Posterior vena cava (tissue), 2 donors: ENCODE results near the gene APLP1. TPM values are rescaled to one million over a fixed set of nuclear protein-coding genes. Genes with fewer than 3 reads are reported as not detected.
"Not testable (repeated sequence)": the region's sequence is repeated elsewhere in the genome, so short reads cannot be mapped to it uniquely, and the experiment has no call there.

Experiments
- DNase-seq: peaks from one replicate; pipeline ENCODE4 v3.0.0-alpha.2; 2020; ENCODE audit warnings: low spot score
- intact Hi-C, 2 donors: fragments of 100-400 bp; cut with DNase I; formaldehyde crosslinking; loops; one replicate each; pipeline versions ENCODE4 v1.14.1 to v1.14.2; 2022 to 2023
- total RNA-seq, 2 donors: library from RNA; stranded (reverse); fragmentation: NEBNext Ultra II Directional; extraction: Animal tissue kit (Norgen Biotek cat#: 25700); gene quantifications; one replicate each; pipeline ENCODE4 v1.2.1, GENCODE V29; 2021
- donor health status: DM: yes; HTN: yes; CAD: no.
- donor health status: DM: yes; HTN: yes; CAD: no.

APLP1 gene
- total RNA-seq, 2 donors from 2014 or later: 3.9 to 7.3 TPM

- no peak for DNase-seq
- intact Hi-C loops: no loop called here
These were observed 6.1 kb downstream of the APLP1 start for GRCh38 chr19:35874392-35874930.

DNA sequence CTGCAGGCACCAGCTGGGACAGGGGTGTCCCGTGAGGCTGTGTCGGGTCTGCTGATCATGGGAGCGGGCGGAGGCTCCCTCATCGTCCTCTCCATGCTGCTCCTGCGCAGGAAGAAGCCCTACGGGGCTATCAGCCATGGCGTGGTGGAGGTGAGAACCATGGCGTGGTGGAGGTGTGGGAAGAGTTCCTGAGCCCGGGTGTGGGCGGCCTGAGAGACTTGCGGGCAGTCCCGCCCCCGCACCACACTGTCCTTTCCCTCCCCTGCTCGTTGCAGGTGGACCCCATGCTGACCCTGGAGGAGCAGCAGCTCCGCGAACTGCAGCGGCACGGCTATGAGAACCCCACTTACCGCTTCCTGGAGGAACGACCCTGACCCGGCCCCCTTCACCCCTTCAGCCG, 10.7 kb downstream of the APLP1 start:
- DNase-seq: no peak
- intact Hi-C loops: no loop called here

DNA sequence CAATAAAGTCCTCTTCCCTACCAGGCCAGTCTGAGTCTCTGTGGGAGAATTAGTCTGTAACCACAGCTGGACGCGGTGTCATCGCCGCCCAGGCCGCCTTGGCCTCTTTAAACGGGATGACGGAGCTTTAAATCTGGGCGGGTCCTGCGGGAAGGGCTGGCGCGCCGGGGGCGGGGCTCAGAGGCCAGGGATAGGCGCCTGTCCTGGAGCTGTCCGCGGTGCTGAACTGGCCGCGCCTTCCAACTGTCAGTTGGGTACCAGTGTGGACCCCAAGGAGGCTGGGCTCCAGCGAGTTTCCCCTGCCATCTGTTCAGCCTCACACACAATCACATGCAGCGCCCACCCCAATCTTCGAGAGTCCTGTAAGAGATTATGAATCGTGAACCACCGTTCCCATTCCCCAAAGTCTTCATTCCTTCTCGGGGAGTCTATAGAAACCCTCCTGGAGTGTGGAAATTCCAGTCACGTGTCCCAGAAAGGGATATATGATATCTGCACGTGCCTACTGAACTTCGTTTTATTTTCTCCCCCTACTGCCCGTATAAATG, 11.5 kb downstream of the APLP1 start:
- peak; percentile 97 for DNase-seq
- intact Hi-C loops: loop anchor here in 1 of 2 donors (5.0 kb wide), 1 partner anchor 57 kb away; the partner anchor contains the start of gene LRFN3

DNA sequence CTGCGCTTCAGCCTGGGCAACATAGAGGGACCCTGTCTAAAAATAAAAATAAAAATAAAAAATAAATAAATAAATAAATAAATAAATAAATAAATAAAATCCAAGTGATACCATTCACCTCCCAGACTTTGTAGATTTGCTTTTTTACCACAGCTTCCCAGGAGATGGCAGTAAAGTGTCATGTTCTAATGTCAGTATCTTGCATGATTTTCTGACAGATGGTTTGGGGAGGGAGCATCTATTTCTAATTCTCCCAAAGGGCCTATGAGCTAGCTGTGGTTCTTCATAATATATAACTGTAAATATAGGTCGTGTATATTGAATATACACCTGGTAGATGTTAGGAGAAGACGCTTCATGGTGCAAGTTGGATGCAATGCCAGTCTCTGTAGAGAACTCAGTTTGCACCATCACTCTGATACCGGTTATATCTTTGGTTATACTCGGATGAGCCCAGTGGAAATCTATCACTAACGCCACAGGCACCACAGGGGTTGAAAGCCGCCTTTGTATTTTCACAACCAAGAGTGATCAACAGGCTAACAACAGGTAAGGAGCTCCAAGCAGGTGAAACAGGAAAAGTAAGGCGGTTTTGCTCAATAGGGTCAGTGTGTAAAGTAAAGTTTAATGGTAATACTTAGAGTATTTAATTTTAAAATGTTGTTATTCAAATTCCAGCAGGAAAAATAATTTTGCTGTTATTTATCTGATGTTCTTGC, 13.9 kb downstream of the APLP1 start:
- intact Hi-C loops: loop anchor here in 1 of 2 donors (5.0 kb wide), 1 partner anchor 55 kb away; the partner anchor contains the start of gene LRFN3
- no peak for DNase-seq

GRCh38 chr19:35883882-35884281, 15.5 kb downstream of the APLP1 start:
- intact Hi-C loops: loop anchor here in 1 of 2 donors (5.0 kb wide), 1 partner anchor 53 kb away; the partner anchor contains the start of gene LRFN3
- no peak for DNase-seq

DNA sequence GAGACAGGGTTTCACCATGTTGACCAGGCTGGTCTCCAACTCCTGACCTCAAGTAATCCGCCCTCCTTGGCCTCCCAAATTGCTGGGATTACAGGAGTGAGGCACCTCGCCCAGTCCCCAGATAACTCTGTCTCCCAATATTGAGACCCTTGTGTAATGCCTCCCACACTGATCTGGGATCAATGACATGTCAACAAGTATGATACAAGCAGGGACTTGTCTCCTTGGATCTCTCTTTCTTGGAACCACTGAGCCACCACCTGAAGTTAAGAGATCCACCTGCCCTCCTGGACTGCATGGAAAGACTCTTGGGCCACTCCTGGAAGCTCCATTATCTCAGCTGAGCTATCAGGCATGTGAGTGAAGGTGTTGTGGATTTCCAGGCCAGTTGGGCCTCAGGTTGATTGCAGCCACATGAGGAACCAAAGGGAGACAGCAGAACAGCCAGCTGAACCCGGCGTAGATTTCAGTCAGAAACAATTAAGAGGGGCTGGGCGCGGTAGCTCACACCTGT, 16.9 kb downstream of the APLP1 start:
- no peak for DNase-seq
- intact Hi-C loops: loop anchor here in 1 of 2 donors (5.0 kb wide), 1 partner anchor 37 kb away; no protein-coding TSS in a partner anchor

DNA sequence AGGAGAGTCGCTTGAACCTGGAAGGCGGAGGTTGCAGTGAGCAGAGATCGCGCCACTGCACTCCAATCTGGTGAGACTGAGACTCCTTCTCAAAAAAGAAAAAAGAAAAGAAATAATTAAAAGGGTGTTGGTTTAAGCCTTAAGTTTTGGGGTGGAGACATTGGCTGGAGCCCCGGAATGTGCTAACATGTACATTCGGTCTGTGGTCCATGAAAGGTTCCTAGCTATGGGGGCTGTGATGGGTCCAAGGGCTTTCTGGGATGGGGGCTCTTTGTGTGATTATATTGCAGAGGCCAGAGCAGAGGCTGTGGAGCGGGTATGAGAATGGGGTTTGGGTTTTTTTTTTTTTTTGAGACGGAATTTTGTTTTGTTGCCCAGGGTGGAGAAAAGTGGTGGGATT, 17.5 kb downstream of the APLP1 start:
- intact Hi-C loops: loop anchor here in 1 of 2 donors (5.0 kb wide), 1 partner anchor 36 kb away; no protein-coding TSS in a partner anchor
- no peak for DNase-seq

DNA sequence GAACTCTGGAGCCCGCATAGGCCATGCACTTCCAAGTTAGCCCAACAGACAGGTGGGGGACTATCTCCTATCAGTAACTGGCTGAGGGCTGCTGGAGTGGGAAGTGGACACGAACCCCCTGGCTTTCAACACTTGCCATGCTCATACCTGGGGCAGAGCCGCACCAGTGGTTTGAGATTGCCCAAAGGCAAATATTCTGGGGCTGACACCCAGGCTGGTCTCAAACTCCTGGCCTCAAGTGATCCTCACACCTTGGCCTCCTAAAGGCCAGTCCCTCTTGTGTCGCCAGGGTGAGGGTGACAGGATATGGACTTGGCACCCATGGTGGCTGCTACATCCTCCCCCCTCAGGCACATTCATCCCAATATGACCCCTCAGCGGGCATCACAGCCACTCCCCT, 18.8 kb downstream of the APLP1 start:
- DNase-seq: no peak
- intact Hi-C loops: loop anchor here in 1 of 2 donors (5.0 kb wide), 1 partner anchor 35 kb away; no protein-coding TSS in a partner anchor

- DNase-seq: no peak
- intact Hi-C loops: loop anchor here in 1 of 2 donors (5.0 kb wide), 1 partner anchor 34 kb away; no protein-coding TSS in a partner anchor
These were observed 20.0 kb downstream of the APLP1 start for GRCh38 chr19:35888398-35888797.

GRCh38 chr19:35889370-35890112, 21.2 kb downstream of the APLP1 start:
- no peak for DNase-seq
- intact Hi-C loops: loop anchor here in 1 of 2 donors (5.0 kb wide), 1 partner anchor 33 kb away; no protein-coding TSS in a partner anchor

DNA sequence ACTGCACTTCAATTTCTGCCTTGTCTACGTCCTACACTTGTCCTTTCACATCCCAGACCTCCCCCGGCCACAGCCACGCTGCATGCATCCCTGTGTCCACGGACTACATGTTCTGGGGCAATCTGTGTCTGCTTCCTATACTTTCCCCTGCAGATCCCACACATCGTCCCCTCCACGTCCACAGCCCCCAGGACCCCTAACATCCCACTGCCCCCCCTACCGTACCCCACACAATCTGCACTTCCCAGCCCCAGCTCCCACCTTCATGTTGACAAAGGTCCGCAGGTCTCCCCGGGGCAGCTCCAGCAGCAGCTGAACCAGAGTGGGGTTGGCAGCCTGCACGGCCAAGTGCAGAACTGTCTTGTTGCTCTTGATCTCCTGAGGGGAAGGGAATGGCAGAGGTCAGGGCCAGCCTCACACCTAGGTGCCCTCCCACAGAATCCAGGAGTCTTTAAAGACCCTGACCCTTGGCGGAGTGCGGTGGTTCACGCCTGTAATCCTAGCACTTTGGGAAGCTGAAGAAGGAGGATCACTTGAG, 21.8 kb downstream of the APLP1 start:
- no peak for DNase-seq
- intact Hi-C loops: no loop called here

DNA sequence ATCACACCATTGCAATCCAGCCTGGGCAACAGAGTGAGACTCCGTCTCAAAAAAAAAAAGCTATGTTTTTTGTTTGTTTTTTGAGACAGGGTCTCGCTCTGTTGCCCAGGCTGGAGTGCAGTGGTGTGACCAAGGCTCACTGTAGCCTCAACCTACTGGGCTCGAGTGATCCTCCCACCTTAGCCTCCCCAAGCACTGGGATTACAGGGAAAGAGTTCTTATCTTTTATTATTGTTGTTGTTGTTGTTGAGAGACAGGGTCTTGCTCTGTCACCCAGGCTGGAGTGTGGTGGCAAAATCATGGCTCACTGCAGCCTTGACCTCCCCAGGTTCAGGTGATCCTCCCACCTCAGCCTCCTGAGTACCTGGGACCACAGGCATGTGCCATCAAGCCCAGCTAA, 23.4 kb downstream of the APLP1 start:
- intact Hi-C loops, DNase-seq: not testable (repeated sequence)

- DNase-seq: no peak
These were observed 26.0 kb downstream of the APLP1 start for GRCh38 chr19:35894342-35894741.

DNA sequence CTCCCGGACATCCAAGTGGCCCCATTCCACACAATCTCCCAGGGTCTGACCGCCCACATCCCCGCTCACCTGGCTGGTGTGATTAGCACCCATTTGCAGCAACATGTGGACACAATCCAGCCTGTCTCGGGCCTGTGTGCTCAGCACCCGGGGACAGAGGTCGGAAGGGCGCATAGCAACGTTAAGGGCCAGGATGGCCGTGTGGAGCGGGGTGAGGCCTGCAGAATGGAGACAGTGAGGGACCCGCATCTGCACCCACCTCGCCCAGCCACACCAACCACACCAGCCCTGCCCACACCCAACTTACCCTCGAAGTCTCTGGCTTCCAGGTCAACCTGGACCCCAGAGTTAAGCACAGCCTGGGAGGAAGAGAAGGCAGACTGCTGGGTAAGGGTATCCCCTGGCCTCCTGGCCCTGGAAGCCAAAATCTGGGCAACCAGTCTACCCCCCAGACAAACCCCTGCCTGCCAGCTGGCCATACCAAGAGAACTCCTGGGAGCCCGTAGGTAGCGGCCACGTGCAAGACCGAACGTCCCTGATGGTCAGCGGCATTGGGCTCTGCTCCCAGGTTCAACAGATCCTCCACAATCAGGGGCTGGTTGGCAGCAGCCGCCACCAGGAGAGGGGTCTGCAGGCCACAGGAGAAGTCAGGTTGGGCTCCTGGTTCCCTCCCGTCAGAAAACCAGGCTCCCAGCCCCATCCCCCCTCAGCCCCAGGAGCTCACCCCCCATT, 27.7 kb downstream of the APLP1 start:
- DNase-seq: no peak
- intact Hi-C loops: no loop called here

More at GRCh38 chr19:35894342-35894741, 26.0 kb downstream of the APLP1 start:
- intact Hi-C loops: no loop called here

GRCh38 chr19:35896643-35897040, 28.3 kb downstream of the APLP1 start:
- intact Hi-C loops: no loop called here
- DNase-seq: no peak

DNA sequence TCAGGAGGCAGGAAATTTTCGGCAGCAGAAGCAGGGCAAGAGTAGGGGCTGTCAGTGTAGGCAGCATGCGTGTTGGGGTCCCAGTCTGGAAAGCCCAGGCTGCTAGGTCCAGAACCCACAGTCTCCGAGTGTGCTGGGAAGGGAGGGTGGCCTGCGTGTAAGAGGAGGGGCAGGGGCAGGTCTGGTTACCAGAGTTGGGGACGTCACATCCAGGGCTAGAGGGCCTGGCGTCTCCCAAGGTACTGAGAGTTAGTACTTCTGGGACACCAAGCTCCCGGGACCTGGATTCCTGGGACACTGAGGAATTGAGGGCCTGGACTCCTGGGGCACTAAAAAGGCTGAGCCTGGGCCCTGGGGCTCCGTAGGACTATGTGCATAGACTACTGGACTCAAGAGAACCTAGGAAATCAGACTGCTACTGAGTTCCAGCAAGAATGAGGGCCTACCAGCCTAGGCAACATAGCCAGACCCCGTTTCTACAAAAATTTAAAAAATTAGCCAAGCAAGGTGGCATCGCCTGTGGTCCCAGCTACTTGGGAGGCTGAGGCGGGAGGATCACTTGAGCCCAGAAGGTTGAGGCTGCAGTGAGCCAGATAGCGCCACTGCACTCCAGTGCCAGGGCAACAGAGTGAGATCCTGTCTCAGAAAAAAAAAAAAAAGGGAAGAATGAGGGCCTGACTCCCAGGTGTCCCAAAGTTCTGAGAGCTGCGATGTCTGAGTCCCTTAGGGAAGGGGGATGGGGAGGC, 29.5 kb downstream of the APLP1 start:
- intact Hi-C loops: no loop called here
- DNase-seq: no peak

- intact Hi-C loops: no loop called here
- no peak for DNase-seq
These were observed 30.1 kb downstream of the APLP1 start for GRCh38 chr19:35898499-35898809.
